Measurements from ENCODE around the gene ACAP1. TPM values are rescaled to one million over a fixed set of nuclear protein-coding genes. Genes with fewer than 3 reads are reported as not detected.

ACAP1 gene, protein sequence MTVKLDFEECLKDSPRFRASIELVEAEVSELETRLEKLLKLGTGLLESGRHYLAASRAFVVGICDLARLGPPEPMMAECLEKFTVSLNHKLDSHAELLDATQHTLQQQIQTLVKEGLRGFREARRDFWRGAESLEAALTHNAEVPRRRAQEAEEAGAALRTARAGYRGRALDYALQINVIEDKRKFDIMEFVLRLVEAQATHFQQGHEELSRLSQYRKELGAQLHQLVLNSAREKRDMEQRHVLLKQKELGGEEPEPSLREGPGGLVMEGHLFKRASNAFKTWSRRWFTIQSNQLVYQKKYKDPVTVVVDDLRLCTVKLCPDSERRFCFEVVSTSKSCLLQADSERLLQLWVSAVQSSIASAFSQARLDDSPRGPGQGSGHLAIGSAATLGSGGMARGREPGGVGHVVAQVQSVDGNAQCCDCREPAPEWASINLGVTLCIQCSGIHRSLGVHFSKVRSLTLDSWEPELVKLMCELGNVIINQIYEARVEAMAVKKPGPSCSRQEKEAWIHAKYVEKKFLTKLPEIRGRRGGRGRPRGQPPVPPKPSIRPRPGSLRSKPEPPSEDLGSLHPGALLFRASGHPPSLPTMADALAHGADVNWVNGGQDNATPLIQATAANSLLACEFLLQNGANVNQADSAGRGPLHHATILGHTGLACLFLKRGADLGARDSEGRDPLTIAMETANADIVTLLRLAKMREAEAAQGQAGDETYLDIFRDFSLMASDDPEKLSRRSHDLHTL
- 10 to 100 TPM in 1 of 2 donors, 1 to 10 TPM in 1; 4.6 to 13.7 TPM for total RNA-seq
- 10 to 100 TPM; 13.8 to 18.1 TPM for polyA plus RNA-seq (ENCODE audit: insufficient read length in 2 of 2)
- long read RNA-seq, donor 1, full-length matches to known transcripts: 18 of 18 reads
- long read RNA-seq, donor 1, partial matches to known transcripts: 0 of 18 reads
- long read RNA-seq, donor 1, other reads (novel, unspliced or antisense): 0 of 18 reads
- long read RNA-seq, donor 2, full-length matches to known transcripts: 8 of 8 reads
- long read RNA-seq, donor 2, partial matches to known transcripts: 0 of 8 reads
- long read RNA-seq, donor 2, other reads (novel, unspliced or antisense): 0 of 8 reads
- long read RNA-seq, donor 3, full-length matches to known transcripts: 6 of 6 reads
- long read RNA-seq, donor 3, partial matches to known transcripts: 0 of 6 reads
- long read RNA-seq, donor 3, other reads (novel, unspliced or antisense): 0 of 6 reads
- long read RNA-seq, donor 4, full-length matches to known transcripts: 8 of 8 reads
- long read RNA-seq, donor 4, partial matches to known transcripts: 0 of 8 reads
- long read RNA-seq, donor 4, other reads (novel, unspliced or antisense): 0 of 8 reads

DNA sequence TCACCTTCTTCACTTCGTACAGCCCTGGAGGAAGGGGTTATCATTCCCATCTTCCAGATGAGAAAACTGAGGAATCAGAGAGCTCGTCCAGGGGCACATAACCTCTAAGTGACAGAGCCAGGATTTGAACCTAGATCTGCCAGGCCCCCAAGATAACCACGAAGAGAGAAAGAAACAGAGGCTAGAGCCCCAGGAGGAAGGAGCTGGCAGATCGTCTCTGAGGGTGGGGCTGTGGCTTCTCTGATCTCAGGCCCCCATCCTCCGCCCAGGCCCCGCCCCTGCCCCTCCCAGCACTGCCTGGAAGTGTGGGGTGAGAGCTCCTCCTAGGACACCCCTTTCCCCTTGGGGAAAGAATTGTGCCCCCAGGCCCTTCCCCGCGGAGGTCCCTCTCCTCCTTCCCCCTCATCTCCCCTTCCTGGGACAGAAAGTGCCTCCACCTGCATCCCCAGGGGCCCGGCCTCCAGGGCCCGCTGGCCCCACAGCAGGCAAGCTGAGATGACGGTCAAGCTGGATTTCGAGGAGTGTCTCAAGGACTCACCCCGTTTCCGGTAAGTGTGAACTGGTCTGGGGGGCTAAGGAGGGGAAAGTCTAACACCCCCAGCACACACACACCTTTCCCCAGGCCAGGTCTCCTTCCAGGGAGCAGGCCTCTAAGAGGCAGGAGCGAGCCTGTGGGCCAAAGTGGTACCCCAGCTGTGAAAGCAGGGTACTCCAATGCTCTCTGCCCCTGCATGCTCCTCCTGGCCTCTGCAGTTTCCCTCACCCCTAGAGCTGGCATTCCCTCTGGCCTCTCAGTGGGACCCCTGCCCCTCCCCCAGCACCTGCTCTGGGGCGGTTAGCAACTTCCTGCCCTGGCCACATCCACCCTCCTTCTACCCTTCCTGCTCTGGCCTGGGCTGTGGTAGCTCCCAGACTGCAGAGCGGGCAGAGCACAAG lies at the start of gene ACAP1:
ACAP1 (plus strand) TSS at position 290 of the 936 bp plus-strand sequence; CDS start at position 496, 206 bp downstream.
- Histone ChIP-seq H3K9me3 (ENCODE audit: control insufficient read depth, insufficient read depth, low read length) (no peaks in the 10 kb centered on the region), H3K4me1 (ENCODE audit: control insufficient read depth, insufficient read depth, low read length) (peaks cover 2% of the 10 kb centered on the region), H3K27ac (ENCODE audit: low read depth, low read length) (no peak within 1 kb of the TSS), H3K4me3 (ENCODE audit: low read depth, low read length) (no peak within 1 kb of the TSS), H3K27me3 (ENCODE audit: control insufficient read depth, insufficient read depth, low read length) (no peaks in the 10 kb centered on the region), H3K36me3 (ENCODE audit: control insufficient read depth, insufficient read depth, low read length) (no peaks in the 10 kb centered on the region)
- no peak for DNase-seq (ENCODE audit: low read depth in 4 of 6, low spot score in 6 of 6)
- 41% methylated on average over 6 of the region's 17 CpGs for WGBS (ENCODE audit: insufficient coverage)

DNA sequence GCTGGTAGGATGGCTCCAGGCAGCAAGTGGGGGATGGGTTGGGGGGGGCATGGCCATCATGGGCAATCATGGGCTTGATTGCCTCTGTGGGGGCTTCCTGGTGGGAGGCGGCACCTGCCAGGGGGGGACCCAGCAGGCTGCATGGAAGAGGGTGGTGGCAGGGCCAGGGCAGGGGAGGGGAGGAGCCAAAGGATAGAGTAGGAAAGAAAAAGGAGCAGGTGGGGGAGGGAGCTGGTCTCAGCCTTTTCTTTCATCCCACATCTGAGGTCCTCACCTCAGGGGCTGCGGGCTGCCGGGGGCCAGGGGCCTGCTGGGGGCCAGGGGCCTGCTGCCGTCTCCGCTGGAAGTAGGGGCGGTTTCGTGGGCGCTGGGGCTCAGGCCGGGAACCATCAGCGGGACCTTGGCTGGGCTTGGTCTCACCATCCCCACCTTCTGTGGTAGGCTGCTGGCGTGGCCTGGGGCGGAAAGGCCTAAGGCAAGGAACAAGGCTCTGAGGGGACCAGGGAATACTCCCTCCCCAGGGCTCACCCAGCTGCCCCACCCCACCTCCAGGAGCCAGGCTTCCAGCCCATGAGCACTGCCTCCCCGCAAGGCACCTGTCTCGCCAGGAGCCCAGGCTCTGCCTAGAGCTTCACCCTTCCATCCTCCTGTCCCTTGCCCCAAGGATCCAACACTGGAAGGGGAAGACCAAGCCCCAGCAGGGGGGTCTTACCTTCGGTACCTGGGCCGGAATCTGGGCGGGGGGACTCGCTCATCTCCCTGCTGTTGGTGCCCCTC lies 46.9 kb upstream of the ACAP1 start:
- Histone ChIP-seq H3K27ac (ENCODE audit: low read depth, low read length) (no peak overlapping the region), H3K4me3 (ENCODE audit: low read depth, low read length) (no peak overlapping the region), H3K4me1 (ENCODE audit: control insufficient read depth, insufficient read depth, low read length) (peaks cover 15% of the 10 kb centered on the region), H3K36me3 (ENCODE audit: control insufficient read depth, insufficient read depth, low read length) (peaks cover 3% of the 10 kb centered on the region), H3K27me3 (ENCODE audit: control insufficient read depth, insufficient read depth, low read length) (peaks cover 40% of the 10 kb centered on the region), H3K9me3 (ENCODE audit: control insufficient read depth, insufficient read depth, low read length) (no peaks in the 10 kb centered on the region)
- 70% methylated on average over 17 of the region's 18 CpGs for WGBS (ENCODE audit: insufficient coverage)
- no peak for DNase-seq (ENCODE audit: low read depth in 4 of 6, low spot score in 6 of 6)

DNA sequence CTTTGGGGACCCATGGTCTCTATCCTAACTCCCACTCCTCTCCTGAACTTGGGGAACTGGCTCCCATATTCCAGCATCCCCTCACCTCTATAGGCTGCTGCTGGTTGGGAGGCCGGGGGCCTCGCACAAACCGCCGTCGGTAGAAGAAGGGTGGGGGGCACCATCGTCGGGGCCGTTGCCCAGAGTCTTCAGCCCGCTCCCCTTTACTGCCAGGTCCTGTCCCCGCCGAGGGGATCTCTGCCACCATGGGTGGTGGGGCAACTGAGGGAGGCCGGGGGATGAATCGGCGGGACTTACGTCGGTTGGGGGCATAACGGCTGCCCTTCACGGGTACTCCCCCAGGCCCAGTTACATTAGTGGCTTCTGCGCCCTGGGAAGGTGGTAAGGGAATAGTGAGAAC lies 46.2 kb upstream of the ACAP1 start:
- H3K9me3 ChIP-seq (ENCODE audit: control insufficient read depth, insufficient read depth, low read length): no peaks in the 10 kb centered on the region
- H3K27ac ChIP-seq (ENCODE audit: low read depth, low read length): no peak overlapping the region
- DNase-seq (ENCODE audit: low read depth in 4 of 6, low spot score in 6 of 6): no peak
- H3K4me3 ChIP-seq (ENCODE audit: low read depth, low read length): no peak overlapping the region
- H3K36me3 ChIP-seq (ENCODE audit: control insufficient read depth, insufficient read depth, low read length): no peaks in the 10 kb centered on the region
- peaks cover 45% of the 10 kb centered on the region for H3K27me3 ChIP-seq (ENCODE audit: control insufficient read depth, insufficient read depth, low read length)
- WGBS (ENCODE audit: insufficient coverage): 80% methylated on average over 2 of the region's 19 CpGs
- H3K4me1 ChIP-seq (ENCODE audit: control insufficient read depth, insufficient read depth, low read length): peaks cover 22% of the 10 kb centered on the region

DNA sequence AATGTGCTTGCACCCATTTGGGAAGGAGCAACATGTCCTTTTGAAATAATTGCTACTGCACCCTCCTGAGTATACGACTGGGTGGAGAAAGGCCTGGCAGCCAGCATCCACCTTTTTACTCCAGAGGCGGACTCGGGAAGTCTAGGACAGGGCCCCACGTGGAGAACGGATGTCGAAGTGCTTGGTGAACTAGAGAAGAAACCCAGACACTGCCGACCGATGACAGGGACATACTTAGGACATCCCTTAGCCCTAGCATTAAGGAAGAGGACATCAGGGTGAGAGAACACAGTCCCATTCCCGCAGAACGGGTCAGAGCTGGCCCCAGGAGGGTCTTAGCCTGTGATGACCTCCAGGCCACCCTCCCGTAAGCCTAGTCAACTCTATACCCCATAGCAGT lies 45.6 kb upstream of the ACAP1 start:
- WGBS (ENCODE audit: insufficient coverage): 76% methylated on average over 9 of the region's 11 CpGs
- Histone ChIP-seq H3K4me1 (ENCODE audit: control insufficient read depth, insufficient read depth, low read length) (peaks cover 24% of the 10 kb centered on the region), H3K9me3 (ENCODE audit: control insufficient read depth, insufficient read depth, low read length) (no peaks in the 10 kb centered on the region), H3K27me3 (ENCODE audit: control insufficient read depth, insufficient read depth, low read length) (peaks cover 48% of the 10 kb centered on the region), H3K27ac (ENCODE audit: low read depth, low read length) (no peak overlapping the region), H3K4me3 (ENCODE audit: low read depth, low read length) (no peak overlapping the region), H3K36me3 (ENCODE audit: control insufficient read depth, insufficient read depth, low read length) (no peaks in the 10 kb centered on the region)
- no peak for DNase-seq (ENCODE audit: low read depth in 4 of 6, low spot score in 6 of 6)

DNA sequence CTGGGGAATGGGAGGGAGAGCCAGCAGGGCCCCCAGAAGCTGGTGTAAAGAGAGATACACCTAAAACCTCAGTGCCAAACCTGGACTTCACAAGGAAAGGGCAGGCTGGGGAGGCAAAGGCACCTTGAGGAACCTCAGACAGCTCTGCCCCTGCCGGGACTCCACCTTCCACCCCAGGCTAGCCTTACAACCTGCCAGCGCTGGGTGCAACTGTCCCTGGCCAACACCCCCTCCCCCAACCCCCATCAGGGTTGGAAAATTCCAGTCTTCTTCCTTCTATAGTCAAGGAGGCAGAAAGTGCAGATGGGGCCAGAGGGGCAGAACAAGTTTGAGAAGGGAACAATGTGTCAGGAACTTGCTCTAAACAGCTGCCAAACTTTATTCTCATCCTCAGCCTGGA lies 44.1 kb upstream of the ACAP1 start:
- Histone ChIP-seq H3K36me3 (ENCODE audit: control insufficient read depth, insufficient read depth, low read length) (no peaks in the 10 kb centered on the region), H3K4me1 (ENCODE audit: control insufficient read depth, insufficient read depth, low read length) (peaks cover 35% of the 10 kb centered on the region), H3K27me3 (ENCODE audit: control insufficient read depth, insufficient read depth, low read length) (peaks cover 59% of the 10 kb centered on the region), H3K9me3 (ENCODE audit: control insufficient read depth, insufficient read depth, low read length) (no peaks in the 10 kb centered on the region), H3K27ac (ENCODE audit: low read depth, low read length) (no peak overlapping the region), H3K4me3 (ENCODE audit: low read depth, low read length) (no peak overlapping the region)
- 69% methylated on average over 2 of the region's 2 CpGs for WGBS (ENCODE audit: insufficient coverage)
- DNase-seq (ENCODE audit: low read depth in 4 of 6, low spot score in 6 of 6): no peak

DNA sequence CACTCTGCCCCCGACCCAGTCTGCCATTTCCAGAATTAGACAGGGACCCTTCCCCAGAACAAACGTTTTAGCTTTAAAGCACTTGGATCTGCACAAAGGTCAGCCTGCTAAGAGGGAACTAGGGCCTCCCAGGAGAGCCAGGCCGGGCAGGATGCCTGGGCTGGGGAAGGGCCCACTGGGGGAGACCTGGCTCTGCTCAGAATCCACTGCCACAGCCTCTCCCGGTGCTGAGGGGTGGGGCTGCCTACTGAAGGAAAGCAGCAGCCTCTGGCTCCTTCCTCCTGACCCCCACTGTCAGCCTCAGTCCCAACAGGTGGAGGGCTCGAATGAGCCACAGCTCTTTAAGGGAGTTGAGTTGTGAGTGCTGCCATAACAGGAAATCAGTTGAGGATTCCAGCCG lies 43.6 kb upstream of the ACAP1 start:
- Histone ChIP-seq H3K36me3 (ENCODE audit: control insufficient read depth, insufficient read depth, low read length) (no peaks in the 10 kb centered on the region), H3K27me3 (ENCODE audit: control insufficient read depth, insufficient read depth, low read length) (peaks cover 59% of the 10 kb centered on the region), H3K4me1 (ENCODE audit: control insufficient read depth, insufficient read depth, low read length) (peaks cover 35% of the 10 kb centered on the region), H3K27ac (ENCODE audit: low read depth, low read length) (no peak overlapping the region), H3K9me3 (ENCODE audit: control insufficient read depth, insufficient read depth, low read length) (no peaks in the 10 kb centered on the region), H3K4me3 (ENCODE audit: low read depth, low read length) (no peak overlapping the region)
- DNase-seq (ENCODE audit: low read depth in 4 of 6, low spot score in 6 of 6): no peak
- WGBS (ENCODE audit: insufficient coverage): 8% methylated on average over 2 of the region's 6 CpGs

DNA sequence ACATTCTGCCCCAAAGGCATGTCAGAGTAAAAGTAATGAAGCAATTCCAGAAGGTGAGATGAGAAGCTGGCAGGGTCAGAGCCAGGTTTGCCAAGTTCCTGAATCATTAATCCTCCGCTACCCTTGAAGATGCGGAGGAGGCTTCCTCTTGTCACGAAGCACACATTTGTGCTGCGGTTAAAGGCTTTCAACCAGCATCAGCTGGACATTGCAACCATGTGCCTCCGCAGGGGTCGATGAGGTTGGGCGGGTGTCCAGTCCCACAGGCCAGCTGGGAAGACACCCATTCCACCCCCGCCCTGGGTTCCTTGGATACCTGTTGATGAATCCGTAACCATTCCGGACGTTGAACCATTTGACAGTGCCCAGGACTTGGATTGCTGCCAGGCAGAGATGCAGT lies 43.2 kb upstream of the ACAP1 start:
- no peaks in the 10 kb centered on the region for H3K36me3 ChIP-seq (ENCODE audit: control insufficient read depth, insufficient read depth, low read length)
- H3K4me3 ChIP-seq (ENCODE audit: low read depth, low read length): no peak overlapping the region
- H3K27ac ChIP-seq (ENCODE audit: low read depth, low read length): no peak overlapping the region
- peaks cover 59% of the 10 kb centered on the region for H3K27me3 ChIP-seq (ENCODE audit: control insufficient read depth, insufficient read depth, low read length)
- peaks cover 35% of the 10 kb centered on the region for H3K4me1 ChIP-seq (ENCODE audit: control insufficient read depth, insufficient read depth, low read length)
- H3K9me3 ChIP-seq (ENCODE audit: control insufficient read depth, insufficient read depth, low read length): no peaks in the 10 kb centered on the region
- no peak for DNase-seq (ENCODE audit: low read depth in 4 of 6, low spot score in 6 of 6)
- 88% methylated on average over 10 of the region's 11 CpGs for WGBS (ENCODE audit: insufficient coverage)

DNA sequence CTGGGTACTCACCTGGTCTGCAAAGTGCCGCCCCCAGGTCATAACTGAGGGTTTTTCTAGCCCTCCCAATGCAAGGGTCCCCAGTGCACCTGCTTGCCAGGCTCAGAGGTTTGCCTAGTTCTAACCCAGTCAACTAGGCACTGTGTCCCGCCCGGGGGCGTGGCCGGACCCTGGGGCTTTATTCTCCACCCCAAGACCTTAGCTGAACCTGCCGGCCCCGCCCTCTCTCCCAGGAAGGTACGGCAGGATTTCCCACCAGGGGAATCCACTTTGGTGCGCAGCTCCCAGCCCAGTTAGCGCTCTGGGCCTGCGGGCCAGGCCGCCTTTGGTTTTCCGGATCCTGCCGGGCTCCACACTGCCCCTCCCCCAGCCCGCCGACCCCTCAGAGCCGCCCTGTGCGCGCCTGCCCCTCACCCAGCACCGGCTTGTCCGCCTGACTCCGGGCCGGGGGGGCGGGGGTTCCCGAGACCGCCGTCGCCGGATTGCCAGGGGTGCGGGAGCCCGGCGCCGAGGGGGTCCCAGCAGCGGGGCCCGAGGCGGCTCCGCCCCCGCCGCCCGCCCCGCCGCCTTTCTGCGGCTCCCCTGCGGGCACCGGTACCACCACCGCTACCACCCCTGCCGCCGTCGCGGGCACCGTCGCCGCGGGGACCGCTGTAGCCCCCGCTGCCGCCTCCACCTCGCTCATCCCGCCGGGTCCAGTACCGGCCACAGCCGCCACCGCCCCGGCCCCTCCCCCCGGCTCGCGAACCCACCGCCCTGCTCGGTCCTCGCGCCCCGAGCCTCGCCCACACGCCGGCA lies 42.3 kb upstream of the ACAP1 start:
- H3K27ac ChIP-seq (ENCODE audit: low read depth, low read length): no peak overlapping the region
- no peaks in the 10 kb centered on the region for H3K36me3 ChIP-seq (ENCODE audit: control insufficient read depth, insufficient read depth, low read length)
- 1% methylated on average over 75 of the region's 75 CpGs for WGBS (ENCODE audit: insufficient coverage)
- peaks cover 35% of the 10 kb centered on the region for H3K4me1 ChIP-seq (ENCODE audit: control insufficient read depth, insufficient read depth, low read length)
- H3K9me3 ChIP-seq (ENCODE audit: control insufficient read depth, insufficient read depth, low read length): no peaks in the 10 kb centered on the region
- DNase-seq (ENCODE audit: low read depth in 4 of 6, low spot score in 6 of 6): no peak
- H3K27me3 ChIP-seq (ENCODE audit: control insufficient read depth, insufficient read depth, low read length): peaks cover 59% of the 10 kb centered on the region
- peak overlapping the region; percentile 16 for H3K4me3 ChIP-seq (ENCODE audit: low read depth, low read length)
